WTC11 (cell line): ENCODE results near the gene SRGAP1. TPM values are rescaled to one million over a fixed set of nuclear protein-coding genes. Genes with fewer than 3 reads are reported as not detected.

Source experiments
- ATAC-seq: fragments of 200-7000 bp; cut with Tn5 transposase; 2 replicates; pipeline ENCODE4 v1.10.0; 2021; ENCODE audit warnings: mild to moderate bottlenecking, moderate library complexity
- CTCF ChIA-PET: fragments of 300-600 bp; sonication (Branson Sonifier 250); formaldehyde crosslinking; loops from one replicate; lab custom pipeline; 2021; ENCODE audit warnings: antibody characterized with exemption; lab: Charles Lee
- POLR2A ChIA-PET: fragments of 350-600 bp; sonication (Branson Sonifier 250); formaldehyde crosslinking; loops from one replicate; lab custom pipeline; 2021; ENCODE audit warnings: antibody characterized with exemption; lab: Charles Lee
- DNase-seq: peaks from one replicate; pipeline ENCODE4 v3.0.0; 2021; ENCODE audit warnings: low spot score
- H3K27ac Mint-ChIP-seq: 2 replicates; pipeline ENCODE4 v1.8.0; 2021; ENCODE audit warnings: mixed read lengths
- H3K27me3 Mint-ChIP-seq: 2 replicates; pipeline ENCODE4 v1.8.0; 2021; ENCODE audit warnings: low read depth, mild to moderate bottlenecking, moderate library complexity, mixed read lengths
- H3K36me3 Mint-ChIP-seq: 2 replicates; pipeline ENCODE4 v1.8.0; 2021; ENCODE audit warnings: mixed read lengths
- H3K4me1 Mint-ChIP-seq: 2 replicates; pipeline ENCODE4 v1.8.0; 2022; ENCODE audit warnings: mixed read lengths
- H3K4me3 Mint-ChIP-seq: 2 replicates; pipeline ENCODE4 v1.8.0; 2021; ENCODE audit warnings: mild to moderate bottlenecking, moderate library complexity, mixed read lengths
- H3K9me3 Mint-ChIP-seq: 2 replicates; pipeline ENCODE4 v1.8.0; 2021; ENCODE audit warnings: mixed read lengths
- CREM ChIP-seq: sonication (generic); formaldehyde crosslinking; IDR thresholded peaks from 2 replicates; pipeline ENCODE4 v1.8.1; 2022; ENCODE audit warnings: mild to moderate bottlenecking, missing genetic modification reagents, moderate library complexity
- E2F5 ChIP-seq: sonication (generic); formaldehyde crosslinking; IDR thresholded peaks from 2 replicates; pipeline ENCODE4 v1.8.1; 2022; ENCODE audit warnings: mild to moderate bottlenecking, moderate library complexity, missing genetic modification reagents
- EMX1 ChIP-seq: fragments of 250-450 bp; sonication (Bioruptor Pico); IDR thresholded peaks from 2 replicates; pipeline ENCODE4 v1.8.0; 2021; ENCODE audit warnings: mild to moderate bottlenecking
- GABPB1 ChIP-seq: sonication (generic); formaldehyde crosslinking; IDR thresholded peaks from 2 replicates; pipeline ENCODE4 v1.8.1; 2023; ENCODE audit warnings: mild to moderate bottlenecking, missing genetic modification reagents
- IRF1 ChIP-seq: sonication (generic); formaldehyde crosslinking; IDR thresholded peaks from 2 replicates; pipeline ENCODE4 v1.8.0; 2023; ENCODE audit warnings: missing genetic modification reagents
- JAZF1 ChIP-seq: fragments of 250-450 bp; sonication (Bioruptor Pico); IDR thresholded peaks from 2 replicates; pipeline ENCODE4 v1.9.0; 2021; ENCODE audit warnings: moderate library complexity, mild to moderate bottlenecking, inconsistent platforms
- MXD4 ChIP-seq: fragments of 250-450 bp; sonication (Bioruptor Pico); IDR thresholded peaks from 2 replicates; pipeline ENCODE4 v1.8.0; 2021; ENCODE audit warnings: mild to moderate bottlenecking, moderate library complexity, borderline replicate concordance
- NR2C2 ChIP-seq: sonication (generic); formaldehyde crosslinking; IDR thresholded peaks from 2 replicates; pipeline ENCODE4 v1.8.0; 2022; ENCODE audit warnings: mild to moderate bottlenecking, missing genetic modification reagents
- NR3C1 ChIP-seq: sonication (generic); formaldehyde crosslinking; conservative IDR thresholded peaks from 2 replicates; pipeline ENCODE4 v1.8.1; 2023; ENCODE audit warnings: low read depth, mild to moderate bottlenecking, missing genetic modification reagents
- PRRX2 ChIP-seq: fragments of 250-450 bp; sonication (Bioruptor Pico); IDR thresholded peaks from 2 replicates; pipeline ENCODE4 v1.8.0; 2021; ENCODE audit warnings: mild to moderate bottlenecking
- RELA ChIP-seq: sonication (generic); formaldehyde crosslinking; IDR thresholded peaks from 2 replicates; pipeline ENCODE4 v1.8.1; 2022; ENCODE audit warnings: missing genetic modification reagents, mild to moderate bottlenecking, borderline replicate concordance
- SMAD4 ChIP-seq: sonication (generic); formaldehyde crosslinking; IDR thresholded peaks from 2 replicates; pipeline ENCODE4 v1.8.0; 2022; ENCODE audit warnings: mild to moderate bottlenecking, missing genetic modification reagents
- STAT6 ChIP-seq: sonication (generic); formaldehyde crosslinking; conservative IDR thresholded peaks from 2 replicates; pipeline ENCODE4 v1.8.1; 2023; ENCODE audit warnings: mild to moderate bottlenecking, low read depth, missing genetic modification reagents, moderate library complexity
- TEAD1 ChIP-seq: sonication (generic); formaldehyde crosslinking; IDR thresholded peaks from 2 replicates; pipeline ENCODE4 v1.8.0; 2022; ENCODE audit warnings: mild to moderate bottlenecking, missing genetic modification reagents
- ZBTB43 ChIP-seq: sonication (generic); formaldehyde crosslinking; IDR thresholded peaks from 2 replicates; pipeline ENCODE4 v1.8.1; 2023; ENCODE audit warnings: mild to moderate bottlenecking, missing genetic modification reagents
- ZNF219 ChIP-seq: sonication (generic); formaldehyde crosslinking; IDR thresholded peaks from 2 replicates; pipeline ENCODE4 v1.8.0; 2023; ENCODE audit warnings: missing genetic modification reagents, mild to moderate bottlenecking, borderline replicate concordance
- ZNF317 ChIP-seq: sonication (generic); formaldehyde crosslinking; IDR thresholded peaks from 2 replicates; pipeline ENCODE4 v1.8.1; 2023; ENCODE audit warnings: low read depth, mild to moderate bottlenecking, moderate library complexity, missing genetic modification reagents, borderline replicate concordance
- ZNF512 ChIP-seq: sonication (generic); formaldehyde crosslinking; IDR thresholded peaks from 2 replicates; pipeline ENCODE4 v1.8.1; 2022; ENCODE audit warnings: missing genetic modification reagents, borderline replicate concordance
- total RNA-seq: library from RNA; stranded (reverse); gene quantifications from 3 replicates; pipeline ENCODE4 v1.2.3, GENCODE V29; 2021
- TF ChIP-seq, protein P1 (sequence below): sonication (generic); formaldehyde crosslinking; IDR thresholded peaks from 2 replicates; pipeline ENCODE4 v1.8.1; 2022; ENCODE audit warnings: mild to moderate bottlenecking, missing genetic modification reagents, moderate library complexity, borderline replicate concordance
- TF ChIP-seq, protein P2 (sequence below): sonication (generic); formaldehyde crosslinking; IDR thresholded peaks from 2 replicates; pipeline ENCODE4 v1.8.1; 2022; ENCODE audit warnings: low read depth, mild to moderate bottlenecking, moderate library complexity, missing genetic modification reagents, borderline replicate concordance

The SRGAP1 gene
- total RNA-seq, 1 experiment from 2014 or later: 10.3 TPM

- Mint-ChIP-seq H3K4me3 (no peak overlapping the region), H3K27me3 (no peaks in the 10 kb centered on the region), H3K4me1 (peaks cover 33% of the 10 kb centered on the region), H3K36me3 (no peaks in the 10 kb centered on the region), H3K27ac (no peak overlapping the region), H3K9me3 (no peaks in the 10 kb centered on the region)
- CTCF ChIA-PET: no interaction called here
- TF ChIP-seq NR2C2 (CRISPR knock-in tag) (no peak), PRRX2 (CRISPR knock-in tag) (no peak), ZBTB43 (no peak), ZNF512 (CRISPR knock-in tag) (no peak), SMAD4 (no peak), RELA (CRISPR knock-in tag) (no peak), JAZF1 (CRISPR knock-in tag) (no peak), ZNF317 (CRISPR knock-in tag) (no peak), IRF1 (CRISPR knock-in tag) (no peak), STAT6 (CRISPR knock-in tag) (no peak), TEAD1 (CRISPR knock-in tag) (no peak), CREM (CRISPR knock-in tag) (no peak)
- TF ChIP-seq, protein P1, sequence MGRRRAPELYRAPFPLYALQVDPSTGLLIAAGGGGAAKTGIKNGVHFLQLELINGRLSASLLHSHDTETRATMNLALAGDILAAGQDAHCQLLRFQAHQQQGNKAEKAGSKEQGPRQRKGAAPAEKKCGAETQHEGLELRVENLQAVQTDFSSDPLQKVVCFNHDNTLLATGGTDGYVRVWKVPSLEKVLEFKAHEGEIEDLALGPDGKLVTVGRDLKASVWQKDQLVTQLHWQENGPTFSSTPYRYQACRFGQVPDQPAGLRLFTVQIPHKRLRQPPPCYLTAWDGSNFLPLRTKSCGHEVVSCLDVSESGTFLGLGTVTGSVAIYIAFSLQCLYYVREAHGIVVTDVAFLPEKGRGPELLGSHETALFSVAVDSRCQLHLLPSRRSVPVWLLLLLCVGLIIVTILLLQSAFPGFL: no peak
- ATAC-seq (no peak), DNase-seq (no peak)
- POLR2A ChIA-PET: no interaction called here
Measured at GRCh38 chr12:63963868-63964267, 119.4 kb downstream of the SRGAP1 start.

DNA sequence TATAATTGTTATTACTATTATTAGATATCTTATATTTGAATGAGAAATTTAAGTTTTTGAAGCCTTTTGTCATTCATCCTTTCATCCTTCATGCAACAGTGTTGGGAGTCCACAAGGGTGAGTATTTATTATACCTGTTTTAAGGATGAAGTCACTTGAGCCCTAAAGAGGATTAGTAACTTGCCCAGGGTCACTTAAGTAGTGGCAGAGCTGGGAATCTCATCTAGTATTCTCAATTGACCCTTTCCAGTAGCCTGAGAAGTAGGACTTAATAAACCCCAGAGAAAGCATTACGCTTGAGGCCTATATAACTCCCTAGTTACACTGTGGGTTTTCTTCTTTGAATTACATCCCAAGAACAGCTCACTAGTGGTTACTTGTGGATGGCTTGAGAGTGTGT lies 119.8 kb downstream of the SRGAP1 start:
- no peak for DNase-seq
- no peak overlapping the region for H3K27ac Mint-ChIP-seq
- TF ChIP-seq EMX1 (no peak), NR2C2 (CRISPR knock-in tag) (no peak), GABPB1 (CRISPR knock-in tag) (no peak), NR3C1 (CRISPR knock-in tag) (no peak), TEAD1 (CRISPR knock-in tag) (no peak), E2F5 (no peak), MXD4 (no peak), ZNF219 (no peak), IRF1 (CRISPR knock-in tag) (no peak)
- TF ChIP-seq, protein P2, sequence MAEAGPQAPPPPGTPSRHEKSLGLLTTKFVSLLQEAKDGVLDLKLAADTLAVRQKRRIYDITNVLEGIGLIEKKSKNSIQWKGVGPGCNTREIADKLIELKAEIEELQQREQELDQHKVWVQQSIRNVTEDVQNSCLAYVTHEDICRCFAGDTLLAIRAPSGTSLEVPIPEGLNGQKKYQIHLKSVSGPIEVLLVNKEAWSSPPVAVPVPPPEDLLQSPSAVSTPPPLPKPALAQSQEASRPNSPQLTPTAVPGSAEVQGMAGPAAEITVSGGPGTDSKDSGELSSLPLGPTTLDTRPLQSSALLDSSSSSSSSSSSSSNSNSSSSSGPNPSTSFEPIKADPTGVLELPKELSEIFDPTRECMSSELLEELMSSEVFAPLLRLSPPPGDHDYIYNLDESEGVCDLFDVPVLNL (CRISPR knock-in tag): no peak
- TF ChIP-seq, all 79 proteins: peak for 0
- Mint-ChIP-seq H3K4me1 (peaks cover 38% of the 10 kb centered on the region), H3K27me3 (no peaks in the 10 kb centered on the region), H3K4me3 (no peak overlapping the region), H3K36me3 (no peaks in the 10 kb centered on the region), H3K9me3 (no peaks in the 10 kb centered on the region)
- ATAC-seq: no peak
- POLR2A ChIA-PET: no interaction called here
- CTCF ChIA-PET: no interaction called here
